GM19372 (cell line): ENCODE measurements around the gene FGGY.

Source experiments
- ATAC-seq: cut with Tn5 transposase; IDR thresholded peaks from one replicate; pipeline ENCODE4 v1.9.1; 2021; ENCODE audit warnings: mild to moderate bottlenecking, low read depth, moderate library complexity; ENCODE audit not compliant: unreplicated experiment

Gene FGGY

DNA sequence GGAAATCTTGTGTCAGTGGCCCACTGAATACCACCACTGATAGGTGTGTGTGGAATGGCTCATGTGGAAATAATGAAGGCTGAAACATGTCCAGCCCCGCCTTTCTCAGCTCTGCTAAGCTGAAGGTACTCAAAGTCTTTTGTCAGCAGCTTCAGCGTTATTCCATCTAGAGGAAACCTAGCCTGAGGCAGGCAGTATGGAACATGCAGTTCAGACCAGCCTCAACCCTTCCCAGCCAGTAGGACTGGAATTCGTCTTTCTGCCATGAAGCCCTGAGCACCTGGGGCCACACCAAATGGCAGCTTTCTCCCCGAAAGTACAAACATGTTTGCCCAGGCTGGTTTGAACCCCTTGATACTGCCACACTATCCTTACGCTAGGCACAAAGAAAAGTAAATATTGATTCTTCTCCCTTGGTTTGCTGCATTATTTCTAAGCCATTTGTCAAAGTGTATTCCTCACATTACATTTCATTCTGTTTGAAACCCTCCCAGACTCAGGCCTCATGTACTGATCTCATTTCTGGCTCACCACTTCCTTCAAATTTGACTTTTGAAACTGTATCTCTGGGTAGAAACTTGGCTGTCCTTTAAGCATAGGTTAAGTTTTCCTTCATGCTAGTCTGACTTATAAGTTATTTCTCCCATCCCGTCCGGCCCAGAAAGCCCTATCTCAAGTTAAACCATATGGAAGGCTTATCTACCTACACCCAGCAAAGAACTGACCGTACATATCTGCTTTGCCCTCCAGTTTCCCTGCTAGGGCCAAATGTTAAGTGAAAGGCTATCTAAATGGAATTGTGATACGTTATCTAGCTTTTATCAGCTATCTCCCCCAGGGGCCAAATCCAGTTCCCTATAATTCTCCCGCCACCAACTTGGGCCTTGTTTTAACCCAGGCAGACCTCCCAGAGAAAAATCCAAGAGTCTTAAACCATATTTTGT, 472.2 kb downstream of the FGGY start:
- ATAC-seq, result no peak

- ATAC-seq, result no peak
Measured at GRCh38 chr1:59769736-59770095, 472.8 kb downstream of the FGGY start.

DNA sequence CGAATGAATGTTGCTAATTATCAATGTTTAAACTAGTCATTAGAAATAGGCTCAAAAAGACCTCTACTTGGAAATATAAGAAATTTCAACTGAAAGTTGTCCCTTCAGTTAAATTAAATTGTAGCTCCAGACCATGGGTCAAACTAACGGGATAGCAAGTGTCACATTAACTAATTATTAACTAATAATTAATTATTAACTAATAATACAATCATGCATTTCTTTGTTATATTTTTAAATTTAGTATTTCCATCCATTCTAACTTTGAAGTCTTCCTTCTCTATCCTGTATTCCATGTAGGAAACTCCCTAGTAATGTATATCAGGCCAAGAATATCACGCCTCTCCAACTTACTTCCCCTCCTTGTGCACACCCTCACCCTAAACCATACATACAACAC, 474.5 kb downstream of the FGGY start:
- no peak for ATAC-seq

- no peak for ATAC-seq
Measured at GRCh38 chr1:59775480-59775879, 478.6 kb downstream of the FGGY start.

GRCh38 chr1:59776960-59777852, 480.3 kb downstream of the FGGY start:
- ATAC-seq, result no peak

GRCh38 chr1:59779949-59780348, 483.1 kb downstream of the FGGY start:
- ATAC-seq, result no peak

DNA sequence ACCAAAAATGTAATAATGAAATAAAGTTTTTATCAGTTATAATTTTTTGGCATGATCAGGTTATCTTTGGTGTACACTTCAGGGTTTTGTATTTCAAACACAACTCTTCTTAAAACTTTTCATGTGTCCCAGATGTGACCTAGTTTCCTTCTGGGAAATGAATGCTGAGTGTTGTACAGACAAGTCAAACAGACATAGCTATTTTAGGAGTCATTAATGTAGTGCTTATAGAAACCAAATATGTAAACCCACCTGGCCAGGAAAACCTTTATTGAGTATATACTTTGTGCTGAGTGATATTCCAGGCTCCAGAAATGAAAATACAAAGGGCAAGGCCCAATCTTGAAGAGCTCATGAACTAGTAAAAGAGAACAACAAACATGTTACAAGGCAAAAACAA, 491.9 kb downstream of the FGGY start:
- ATAC-seq, result no peak

DNA sequence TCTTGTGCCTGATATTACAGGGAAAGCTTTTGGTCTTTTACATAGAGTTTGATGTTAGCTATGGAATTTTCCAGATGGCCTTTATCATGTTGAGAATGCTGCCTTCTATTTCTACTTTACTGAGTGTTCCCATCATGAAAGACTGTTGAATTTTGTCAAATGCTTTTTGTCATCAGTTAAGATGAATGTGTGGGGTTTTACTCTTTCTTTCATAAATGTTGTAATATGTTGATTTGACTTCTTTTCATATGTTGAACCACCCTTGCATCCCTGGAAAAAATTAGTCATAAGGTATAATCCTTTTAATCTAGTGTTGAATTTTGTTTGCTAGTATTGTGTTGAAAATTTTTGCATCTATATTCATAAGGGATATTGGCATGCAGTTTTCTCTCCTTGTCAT, 501.7 kb downstream of the FGGY start:
- ATAC-seq, result no peak

DNA sequence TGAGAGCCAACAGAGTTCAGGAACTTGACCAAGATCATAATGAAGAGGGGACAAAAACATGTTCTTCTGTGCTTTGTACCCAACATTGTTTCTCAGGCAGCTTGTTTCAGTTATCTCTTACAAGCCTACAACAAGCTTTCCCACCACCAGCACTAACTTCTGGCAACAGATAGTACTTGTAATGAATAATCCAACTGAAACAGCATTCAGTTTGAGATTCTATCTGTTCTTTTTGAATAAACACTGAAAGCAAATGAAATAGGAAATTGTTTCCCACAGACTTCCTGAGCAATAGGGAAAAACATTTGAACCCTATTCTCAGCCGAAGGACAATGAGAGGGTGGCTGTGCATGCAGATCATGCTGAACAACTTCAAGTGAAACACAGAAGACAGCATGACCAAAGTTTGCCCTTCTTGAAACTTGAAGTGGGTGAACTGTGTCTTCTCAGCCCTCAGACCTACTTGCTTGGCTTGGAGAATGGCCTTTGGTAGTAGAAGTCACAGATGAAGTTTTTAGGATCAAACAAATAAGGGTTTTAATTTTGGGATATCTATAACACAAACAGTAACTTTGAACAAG, 506.7 kb downstream of the FGGY start:
- ATAC-seq, result no peak

DNA sequence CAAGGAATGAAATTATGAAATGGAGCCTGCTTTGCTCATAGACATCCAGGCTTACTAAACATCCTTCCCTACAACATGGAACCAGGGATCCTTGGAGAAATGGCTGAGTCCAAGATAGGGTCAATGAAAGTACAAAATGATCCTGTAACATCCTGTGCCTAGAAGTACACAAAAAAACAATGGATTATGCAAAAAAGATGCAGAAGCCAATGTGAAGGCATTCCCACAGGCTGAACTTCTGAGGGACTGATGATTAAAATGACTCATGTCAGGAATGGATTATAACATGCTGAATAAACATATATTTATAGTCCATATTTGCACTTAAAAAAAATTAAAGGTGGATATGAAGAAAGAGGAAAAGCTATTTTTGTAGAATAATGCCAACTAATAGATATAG, 507.4 kb downstream of the FGGY start:
- no peak for ATAC-seq

DNA sequence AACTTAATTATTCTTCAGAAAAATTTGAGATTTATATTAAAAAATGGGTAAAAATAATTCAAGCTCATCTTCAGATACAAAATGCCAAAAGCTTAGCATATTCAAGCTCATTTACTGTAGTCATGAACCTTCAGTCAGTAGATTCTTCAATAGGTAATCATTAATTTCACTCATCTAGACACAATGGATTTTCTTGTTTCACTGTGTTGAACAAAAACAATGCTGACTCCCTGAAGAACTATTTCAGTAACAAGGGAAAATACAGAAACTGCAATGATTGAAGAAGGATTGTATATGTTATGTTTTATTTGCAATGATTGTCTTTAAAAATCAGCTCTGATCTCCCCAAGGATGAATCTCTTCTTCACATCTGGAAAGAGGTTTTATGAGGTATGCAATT, 508.7 kb downstream of the FGGY start:
- ATAC-seq, result no peak
